Measurements from ENCODE around the gene P3H4.
"Not testable (repeated sequence)": the region's sequence is repeated elsewhere in the genome, so short reads cannot be mapped to it uniquely, and the experiment has no call there.

The P3H4 gene

GRCh38 chr17:41792845-41793783 lies 18.6 kb downstream of the P3H4 start:
- DNase-seq (ENCODE audit: low read depth), result no peak

- DNase-seq (ENCODE audit: low read depth), result no peak
These were observed 24.7 kb downstream of the P3H4 start for GRCh38 chr17:41787021-41787418.

- DNase-seq (ENCODE audit: low read depth), result peak; percentile 100
These were observed 25.3 kb downstream of the P3H4 start, which contains the start of gene JUP for GRCh38 chr17:41786227-41787020. TSS of gene JUP (minus strand) at chr17:41786711. CDS start at chr17:41771854, 14,857 bp downstream.

GRCh38 chr17:41785859-41786226 lies 25.9 kb downstream of the P3H4 start:
- no peak for DNase-seq (ENCODE audit: low read depth)

- peak; percentile 27 for DNase-seq (ENCODE audit: low read depth)
These were observed 26.5 kb downstream of the P3H4 start for GRCh38 chr17:41785091-41785858.

GRCh38 chr17:41784207-41784744 lies 27.5 kb downstream of the P3H4 start:
- peak; percentile 72 for DNase-seq (ENCODE audit: low read depth)

- DNase-seq (ENCODE audit: low read depth), result no peak
These were observed 29.6 kb downstream of the P3H4 start for GRCh38 chr17:41782142-41782541.

- peak; percentile 36 for DNase-seq (ENCODE audit: low read depth)
These were observed 30.2 kb downstream of the P3H4 start for GRCh38 chr17:41781404-41782110.

- DNase-seq (ENCODE audit: low read depth), result no peak
These were observed 31.8 kb downstream of the P3H4 start for GRCh38 chr17:41779954-41780353.

GRCh38 chr17:41777574-41778188 lies 34.1 kb downstream of the P3H4 start:
- peak; percentile 94 for DNase-seq (ENCODE audit: low read depth)

- peak; percentile 41 for DNase-seq (ENCODE audit: low read depth)
These were observed 34.6 kb downstream of the P3H4 start for GRCh38 chr17:41777157-41777573.

GRCh38 chr17:41776262-41776900 lies 35.4 kb downstream of the P3H4 start:
- not testable (repeated sequence) for DNase-seq (ENCODE audit: low read depth)

GRCh38 chr17:41775394-41776226 lies 36.1 kb downstream of the P3H4 start:
- no peak for DNase-seq (ENCODE audit: low read depth)

- DNase-seq (ENCODE audit: low read depth), result no peak
These were observed 38.0 kb downstream of the P3H4 start for GRCh38 chr17:41773731-41774193.

- peak; percentile 88 for DNase-seq (ENCODE audit: low read depth)
These were observed 38.6 kb downstream of the P3H4 start for GRCh38 chr17:41773190-41773588.

GRCh38 chr17:41772586-41773189 lies 39.1 kb downstream of the P3H4 start:
- no peak for DNase-seq (ENCODE audit: low read depth)

GRCh38 chr17:41772218-41772585 lies 39.5 kb downstream of the P3H4 start:
- DNase-seq (ENCODE audit: low read depth), result no peak

GRCh38 chr17:41771389-41772206 lies 40.2 kb downstream of the P3H4 start:
- DNase-seq (ENCODE audit: low read depth), result no peak
